Dendritic cell treated with granulocyte-macrophage colony-stimulating factor and Interleukin-4, amounts not matched to agents 40 ng/mL and 50 ng/mL, for 4 days (primary cell): ENCODE data around the gene WRAP73.
"Not testable (repeated sequence)": the region's sequence is repeated elsewhere in the genome, so short reads cannot be mapped to it uniquely, and the experiment has no call there.

Source experiments
- H3K27ac Mint-ChIP-seq: one replicate; pipeline ENCODE4 v1.8.0; 2022; ENCODE audit warnings: mild to moderate bottlenecking, mixed read lengths
- H3K27me3 Mint-ChIP-seq: one replicate; pipeline ENCODE4 v1.8.0; 2022; ENCODE audit warnings: mild to moderate bottlenecking, mixed read lengths
- H3K36me3 Mint-ChIP-seq: one replicate; pipeline ENCODE4 v1.8.0; 2022; ENCODE audit warnings: low read depth, mixed read lengths
- H3K4me1 Mint-ChIP-seq: one replicate; pipeline ENCODE4 v1.8.0; 2022; ENCODE audit warnings: low read depth, mixed read lengths
- H3K4me3 Mint-ChIP-seq: one replicate; pipeline ENCODE4 v1.8.0; 2022; ENCODE audit warnings: mild to moderate bottlenecking, moderate library complexity, mixed read lengths
- H3K9me3 Mint-ChIP-seq: one replicate; pipeline ENCODE4 v1.8.0; 2022; ENCODE audit warnings: mixed read lengths
- intact Hi-C: fragments of 100-400 bp; cut with micrococcal nuclease; formaldehyde crosslinking; loops from one replicate; pipeline ENCODE4 v1.15.0; 2022

The WRAP73 gene

GRCh38 chr1:3629561-3630160 is 20.2 kb downstream of the WRAP73 start:
- intact Hi-C loops, result no loop called here
- no peaks in the 10 kb centered on the region for H3K9me3 Mint-ChIP-seq
- H3K27me3 Mint-ChIP-seq, result no peaks in the 10 kb centered on the region
- peaks cover 85% of the 10 kb centered on the region for H3K36me3 Mint-ChIP-seq
- no peak overlapping the region for H3K27ac Mint-ChIP-seq
- H3K4me1 Mint-ChIP-seq, result peaks cover 30% of the 10 kb centered on the region
- H3K4me3 Mint-ChIP-seq, result no peak overlapping the region

- H3K4me3 Mint-ChIP-seq, result no peak overlapping the region
- peaks cover 6% of the 10 kb centered on the region for H3K27me3 Mint-ChIP-seq
- H3K36me3 Mint-ChIP-seq, result peaks cover 80% of the 10 kb centered on the region
- no peaks in the 10 kb centered on the region for H3K9me3 Mint-ChIP-seq
- no peak overlapping the region for H3K27ac Mint-ChIP-seq
- intact Hi-C loops, result no loop called here
- peaks cover 42% of the 10 kb centered on the region for H3K4me1 Mint-ChIP-seq
These were observed 21.5 kb downstream of the WRAP73 start for GRCh38 chr1:3628445-3628844.

GRCh38 chr1:3627515-3628253 is 22.2 kb downstream of the WRAP73 start:
- Mint-ChIP-seq H3K36me3 (peaks cover 72% of the 10 kb centered on the region), H3K27me3 (peaks cover 6% of the 10 kb centered on the region), H3K27ac (no peak overlapping the region), H3K9me3 (no peaks in the 10 kb centered on the region), H3K4me1 (peaks cover 49% of the 10 kb centered on the region), H3K4me3 (no peak overlapping the region)
- intact Hi-C loops, result no loop called here

GRCh38 chr1:3626025-3626424 is 23.9 kb downstream of the WRAP73 start:
- H3K27ac Mint-ChIP-seq, result peak overlapping the region; percentile 81
- intact Hi-C loops, result no loop called here

GRCh38 chr1:3625151-3625907 is 24.6 kb downstream of the WRAP73 start:
- Mint-ChIP-seq H3K27me3 (peaks cover 8% of the 10 kb centered on the region), H3K4me1 (peaks cover 50% of the 10 kb centered on the region), H3K36me3 (peaks cover 49% of the 10 kb centered on the region), H3K9me3 (no peaks in the 10 kb centered on the region), H3K27ac (peak overlapping the region; percentile 81), H3K4me3 (peak overlapping the region; percentile 97)
- intact Hi-C loops, result no loop called here

More at GRCh38 chr1:3626025-3626424, 23.9 kb downstream of the WRAP73 start:
- Mint-ChIP-seq H3K27me3 (peaks cover 6% of the 10 kb centered on the region), H3K36me3 (peaks cover 56% of the 10 kb centered on the region), H3K4me1 (peaks cover 57% of the 10 kb centered on the region), H3K9me3 (no peaks in the 10 kb centered on the region), H3K4me3 (peak overlapping the region; percentile 71)

GRCh38 chr1:3624200-3625136 is 25.4 kb downstream of the WRAP73 start, which contains the start of gene TPRG1L:
Gene TPRG1L, plus strand, starts transcription at chr1:3625015. Its CDS starts 58 bp downstream, at chr1:3625073.
- H3K4me1 Mint-ChIP-seq, result peaks cover 44% of the 10 kb centered on the region
- peaks cover 40% of the 10 kb centered on the region for H3K36me3 Mint-ChIP-seq
- no peaks in the 10 kb centered on the region for H3K9me3 Mint-ChIP-seq
- intact Hi-C loops, result loop anchor here (1.0 kb wide), 1 partner anchor 26 kb away; the partner anchor contains the start of gene WRAP73
- H3K4me3 Mint-ChIP-seq, result peak within 1 kb of the TSS; percentile 97
- peaks cover 10% of the 10 kb centered on the region for H3K27me3 Mint-ChIP-seq
- H3K27ac Mint-ChIP-seq, result peak within 1 kb of the TSS; percentile 81

- Mint-ChIP-seq H3K4me3 (peak overlapping the region; percentile 97), H3K27me3 (peaks cover 10% of the 10 kb centered on the region), H3K9me3 (no peaks in the 10 kb centered on the region), H3K27ac (peak overlapping the region; percentile 81), H3K4me1 (peaks cover 49% of the 10 kb centered on the region), H3K36me3 (peaks cover 32% of the 10 kb centered on the region)
- intact Hi-C loops, result loop anchor here (1.0 kb wide), 1 partner anchor 27 kb away; the partner anchor contains the start of gene WRAP73
These were observed 26.3 kb downstream of the WRAP73 start for GRCh38 chr1:3623441-3624199.

- intact Hi-C loops, H3K9me3 Mint-ChIP-seq, H3K4me3 Mint-ChIP-seq, H3K27ac Mint-ChIP-seq: not testable (repeated sequence)
- peaks cover 16% of the 10 kb centered on the region for H3K36me3 Mint-ChIP-seq
- peaks cover 12% of the 10 kb centered on the region for H3K27me3 Mint-ChIP-seq
- H3K4me1 Mint-ChIP-seq, result peaks cover 49% of the 10 kb centered on the region
These were observed 27.8 kb downstream of the WRAP73 start for GRCh38 chr1:3622102-3622501.

- peaks cover 13% of the 10 kb centered on the region for H3K36me3 Mint-ChIP-seq
- H3K4me1 Mint-ChIP-seq, result peaks cover 46% of the 10 kb centered on the region
- intact Hi-C loops, H3K9me3 Mint-ChIP-seq, H3K4me3 Mint-ChIP-seq, H3K27ac Mint-ChIP-seq: not testable (repeated sequence)
- H3K27me3 Mint-ChIP-seq, result peaks cover 14% of the 10 kb centered on the region
These were observed 28.7 kb downstream of the WRAP73 start for GRCh38 chr1:3621151-3621671.

- no peak overlapping the region for H3K27ac Mint-ChIP-seq
- intact Hi-C loops, result no loop called here
- no peak overlapping the region for H3K4me3 Mint-ChIP-seq
- H3K4me1 Mint-ChIP-seq, result peaks cover 41% of the 10 kb centered on the region
- peaks cover 10% of the 10 kb centered on the region for H3K36me3 Mint-ChIP-seq
- no peaks in the 10 kb centered on the region for H3K9me3 Mint-ChIP-seq
- H3K27me3 Mint-ChIP-seq, result peaks cover 16% of the 10 kb centered on the region
These were observed 29.2 kb downstream of the WRAP73 start for GRCh38 chr1:3620708-3621107.

- H3K36me3 Mint-ChIP-seq, result peaks cover 2% of the 10 kb centered on the region
- H3K9me3 Mint-ChIP-seq, result no peaks in the 10 kb centered on the region
- peaks cover 22% of the 10 kb centered on the region for H3K27me3 Mint-ChIP-seq
- intact Hi-C loops, result loop anchor here (1.0 kb wide), 3 partner anchors 26 to 128 kb away; no protein-coding TSS in a partner anchor
- no peak overlapping the region for H3K4me3 Mint-ChIP-seq
- H3K4me1 Mint-ChIP-seq, result peaks cover 32% of the 10 kb centered on the region
- no peak overlapping the region for H3K27ac Mint-ChIP-seq
These were observed 30.8 kb downstream of the WRAP73 start for GRCh38 chr1:3618881-3619671.

GRCh38 chr1:3618531-3618880 is 31.4 kb downstream of the WRAP73 start:
- no peaks in the 10 kb centered on the region for H3K9me3 Mint-ChIP-seq
- intact Hi-C loops, result no loop called here
- no peaks in the 10 kb centered on the region for H3K36me3 Mint-ChIP-seq
- H3K27ac Mint-ChIP-seq, result no peak overlapping the region
- H3K4me1 Mint-ChIP-seq, result peaks cover 26% of the 10 kb centered on the region
- peaks cover 21% of the 10 kb centered on the region for H3K27me3 Mint-ChIP-seq
- H3K4me3 Mint-ChIP-seq, result no peak overlapping the region
